IPS-NIHi7 (cell line): ENCODE results near the gene KCNN2.

Experiments used
- DNase-seq: peaks from one replicate; pipeline ENCODE4 v3.0.0; 2012; ENCODE audit warnings: mixed read lengths; ENCODE audit errors: extremely low spot score

KCNN2 gene

DNA sequence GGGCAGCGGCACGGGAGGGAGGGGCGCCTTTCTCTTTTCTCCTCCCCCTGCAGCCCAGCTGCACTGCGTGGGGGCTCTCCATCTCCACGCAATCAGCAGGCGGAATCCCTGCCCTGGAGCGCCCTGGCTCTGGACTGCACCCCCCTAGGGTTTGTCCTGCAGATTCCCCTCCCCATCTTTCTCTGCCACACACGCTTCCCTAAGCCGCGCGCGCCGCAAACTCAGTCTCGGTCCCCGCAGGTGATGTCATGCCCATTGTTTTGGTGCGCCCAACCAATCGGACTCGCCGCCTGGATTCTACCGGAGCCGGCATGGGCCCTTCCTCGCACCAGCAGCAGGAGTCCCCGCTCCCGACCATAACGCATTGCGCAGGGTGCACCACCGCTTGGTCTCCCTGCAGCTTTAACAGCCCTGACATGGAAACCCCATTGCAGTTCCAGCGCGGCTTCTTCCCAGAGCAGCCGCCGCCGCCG lies at the start of gene KCNN2:
KCNN2 (plus strand) TSS at position 347 of the 473 bp plus-strand sequence; CDS start at position 417, 70 bp downstream.
- DNase-seq, result peak; percentile 83

DNA sequence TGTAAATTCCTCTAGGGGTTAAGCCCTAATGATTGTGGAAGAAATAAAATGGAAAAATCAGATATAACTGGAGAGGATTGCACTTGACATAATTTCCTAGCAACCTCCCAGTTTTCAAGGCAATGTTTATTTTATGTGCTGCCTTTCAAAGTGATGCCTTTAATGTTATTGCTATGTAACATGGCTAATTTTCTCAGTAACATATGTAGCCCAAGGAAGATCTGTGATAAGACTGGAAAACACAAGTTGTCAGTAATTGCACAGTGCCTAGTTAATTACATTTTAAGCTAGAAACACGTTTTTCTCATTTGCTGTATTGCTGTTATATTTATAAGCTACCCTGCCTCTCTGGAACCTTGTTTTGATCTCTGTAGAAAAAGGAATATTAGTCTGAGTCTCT lies 49.2 kb upstream of the KCNN2 start:
- no peak for DNase-seq

DNA sequence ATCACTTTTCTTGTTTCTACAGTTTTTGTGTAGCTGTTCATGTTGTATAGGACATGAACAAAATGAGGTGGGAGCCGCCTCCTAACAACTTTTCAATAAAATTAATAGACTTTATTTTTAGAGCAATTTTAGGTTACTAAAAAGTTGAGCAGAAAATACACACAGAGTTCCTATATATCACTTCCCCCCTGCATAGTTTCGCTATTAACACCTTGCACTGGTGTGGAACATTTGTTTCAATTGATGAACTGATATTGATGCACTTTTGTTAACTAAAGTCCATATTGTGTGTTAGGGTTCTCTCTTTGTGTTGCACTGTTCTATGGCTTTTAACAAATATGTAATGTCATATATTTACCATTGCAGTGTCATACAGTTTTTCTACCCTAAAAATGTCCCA lies 47.8 kb upstream of the KCNN2 start:
- DNase-seq, result no peak

DNA sequence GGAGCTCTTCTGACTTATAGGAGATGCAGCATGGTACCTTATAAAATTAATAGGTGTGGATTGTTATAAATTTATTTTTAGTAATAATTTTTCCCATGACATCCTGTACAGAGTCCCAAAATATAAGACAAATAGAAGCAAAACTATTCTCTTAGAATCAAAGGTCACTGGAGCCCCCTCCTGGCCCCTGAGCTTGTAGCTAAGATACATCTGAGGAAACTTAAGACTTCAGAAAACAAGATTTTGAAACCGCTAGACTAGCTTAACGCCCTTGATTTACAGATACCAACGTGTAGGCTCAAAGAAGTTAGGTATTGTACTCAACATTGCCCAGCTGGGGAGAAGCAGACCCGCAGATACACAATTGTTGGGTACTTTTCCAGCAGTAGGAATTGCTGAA lies 45.7 kb upstream of the KCNN2 start:
- no peak for DNase-seq

DNA sequence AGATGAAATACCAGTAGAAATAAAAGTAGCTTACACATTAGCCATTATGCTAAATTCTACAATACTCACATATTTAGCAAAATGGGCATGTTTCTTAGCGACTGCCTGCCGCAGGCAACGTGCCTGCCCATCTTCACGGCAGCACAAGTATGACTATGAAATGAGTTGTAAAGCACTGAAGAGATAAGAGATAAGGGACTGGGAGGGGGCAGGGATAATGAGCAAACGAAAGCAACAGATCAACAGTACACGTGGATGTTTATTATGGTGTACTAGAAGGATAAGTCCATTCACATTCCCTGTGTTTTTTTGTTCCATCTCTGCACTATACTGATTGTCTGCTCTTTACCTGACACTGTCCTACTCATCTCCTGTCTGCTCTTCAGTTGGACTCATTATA lies 44.1 kb upstream of the KCNN2 start:
- DNase-seq, result no peak

DNA sequence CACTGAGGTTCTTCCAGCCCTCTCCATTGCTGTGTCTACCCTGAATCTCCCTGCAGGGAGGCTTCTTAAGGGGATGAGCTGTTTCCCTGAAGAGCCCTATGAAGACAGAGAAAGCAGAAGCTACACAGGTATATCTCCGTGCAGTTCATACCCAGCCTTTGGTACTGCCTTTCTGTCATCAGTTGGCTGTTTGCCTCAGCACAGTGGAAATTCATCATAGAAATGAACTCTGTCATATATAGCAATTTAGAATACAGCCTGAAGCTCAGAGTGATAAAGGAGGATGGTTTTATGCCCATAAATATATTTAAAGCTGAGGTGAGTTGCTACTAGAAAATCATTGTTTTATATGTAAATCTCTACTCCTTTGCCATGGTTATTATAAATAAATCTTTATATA lies 42.6 kb upstream of the KCNN2 start:
- no peak for DNase-seq

DNA sequence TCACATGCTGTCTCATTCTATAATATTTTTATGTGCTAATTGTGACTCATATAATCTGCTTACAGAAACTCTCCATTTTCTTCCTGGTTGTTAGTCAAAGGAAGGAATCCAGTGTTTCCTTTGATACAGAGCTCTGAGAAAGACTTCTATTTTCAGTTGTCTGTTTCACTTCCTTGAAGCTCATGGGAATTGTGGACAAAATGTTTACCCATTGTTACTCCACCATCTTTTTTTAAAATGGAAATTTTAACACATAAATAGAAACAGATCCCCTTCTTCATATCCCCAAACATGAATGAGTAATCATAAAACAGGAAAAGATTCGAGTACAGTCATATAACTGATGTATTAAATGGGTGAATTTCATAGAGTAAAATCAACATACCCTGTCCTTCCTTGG lies 42.0 kb upstream of the KCNN2 start:
- no peak for DNase-seq

DNA sequence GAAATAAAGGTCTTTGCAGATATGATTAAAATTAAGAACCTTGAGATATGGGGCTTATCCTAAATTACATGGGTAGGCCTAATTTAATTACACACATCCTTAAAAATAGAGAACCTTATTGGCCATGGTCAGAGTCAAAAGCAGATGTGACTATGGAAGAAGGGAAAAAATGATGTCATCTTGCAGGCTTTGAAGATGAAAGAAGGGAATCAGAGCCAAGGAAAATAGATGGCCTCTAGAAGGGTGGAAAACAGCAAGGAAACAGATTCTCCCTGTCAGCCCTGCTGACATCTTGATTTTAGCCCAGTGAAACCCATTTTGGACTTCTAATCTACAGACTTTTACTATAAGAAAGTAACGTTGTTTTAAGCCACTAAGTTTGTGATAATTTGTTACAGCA lies 37.6 kb upstream of the KCNN2 start:
- no peak for DNase-seq

DNA sequence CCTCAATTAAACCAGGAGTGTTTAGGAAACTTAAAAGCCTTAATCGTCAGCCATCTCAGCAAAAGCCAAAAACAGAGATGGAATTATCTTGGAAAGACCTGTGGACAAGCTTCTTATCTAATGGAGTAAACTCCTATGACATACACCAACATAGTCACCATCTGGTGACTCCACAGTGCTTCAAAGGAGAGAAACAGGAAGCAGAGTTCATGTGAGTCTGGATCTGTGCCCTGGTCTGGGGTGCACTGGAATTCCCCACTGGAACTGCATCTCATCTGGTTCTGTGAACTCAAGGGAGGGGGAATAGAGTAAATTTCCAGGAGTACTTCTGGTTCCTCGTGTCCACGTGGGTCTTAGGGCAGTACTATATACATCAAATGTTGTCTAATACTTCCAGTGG lies 36.3 kb upstream of the KCNN2 start:
- DNase-seq, result no peak

DNA sequence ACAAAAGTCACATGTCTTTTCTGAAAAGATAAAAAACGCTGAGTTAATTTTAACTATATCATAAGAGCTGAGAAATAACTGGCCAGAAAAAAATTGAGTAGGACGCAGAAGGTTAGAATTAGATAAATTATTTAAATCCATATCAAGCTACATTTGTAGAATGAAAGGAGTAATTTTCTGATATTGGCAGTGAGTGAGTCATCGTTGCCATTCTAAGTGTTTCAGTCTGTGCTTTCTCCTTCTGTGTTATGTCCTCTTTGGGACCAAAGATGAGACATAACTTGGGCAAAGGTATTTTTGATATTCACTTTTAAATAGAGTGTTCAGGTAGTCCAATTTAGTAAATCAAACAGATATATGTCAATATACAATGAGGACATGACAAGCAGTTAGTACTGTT lies 34.4 kb upstream of the KCNN2 start:
- DNase-seq, result no peak

DNA sequence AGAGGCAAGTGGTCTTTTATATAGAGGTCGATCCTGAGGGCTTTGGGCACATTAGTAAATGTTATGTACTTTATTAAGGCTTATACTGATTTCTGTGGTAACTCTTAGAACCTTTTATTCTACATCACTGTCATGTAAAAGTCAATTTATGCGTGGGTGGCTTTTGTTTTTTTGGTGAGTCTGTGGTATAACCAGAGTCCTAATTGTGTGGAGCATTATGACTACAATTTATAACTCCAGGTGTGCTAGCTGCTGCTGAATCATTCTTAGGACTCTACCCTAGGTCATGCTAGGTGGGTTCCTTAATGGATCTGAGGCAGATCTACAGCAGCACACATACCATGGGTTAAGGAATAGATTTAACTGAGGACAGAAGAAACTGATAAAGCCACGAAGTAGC lies 33.9 kb upstream of the KCNN2 start:
- DNase-seq, result no peak

DNA sequence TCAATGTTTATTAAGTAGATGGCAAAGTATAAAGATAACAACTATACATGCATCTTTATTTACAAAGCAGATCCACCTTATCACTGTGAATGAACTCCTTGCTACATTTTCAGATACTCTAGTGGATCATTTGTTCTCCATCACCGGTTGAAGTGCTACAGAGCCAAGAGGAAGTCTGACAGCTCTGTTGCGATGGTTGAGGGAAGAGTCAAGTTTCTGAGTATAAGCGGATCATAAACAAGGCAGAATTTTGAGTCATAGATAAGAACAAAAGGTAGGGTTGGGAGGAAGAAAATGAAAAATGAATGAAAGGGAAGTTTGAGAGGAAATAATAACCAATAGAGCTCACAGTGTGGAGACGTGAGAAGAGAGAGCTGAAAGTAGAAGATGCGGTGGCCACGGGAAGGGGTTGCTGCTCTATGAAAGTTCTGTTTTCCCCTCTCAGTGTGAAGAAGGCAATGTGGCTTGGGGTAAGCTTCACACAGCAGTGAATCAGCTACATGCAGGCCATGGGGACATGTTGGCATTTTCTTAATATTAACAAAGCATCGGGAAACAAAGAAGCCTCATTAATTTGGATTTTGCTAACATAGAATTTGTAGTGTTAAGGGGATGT lies 30.8 kb upstream of the KCNN2 start:
- no peak for DNase-seq

DNA sequence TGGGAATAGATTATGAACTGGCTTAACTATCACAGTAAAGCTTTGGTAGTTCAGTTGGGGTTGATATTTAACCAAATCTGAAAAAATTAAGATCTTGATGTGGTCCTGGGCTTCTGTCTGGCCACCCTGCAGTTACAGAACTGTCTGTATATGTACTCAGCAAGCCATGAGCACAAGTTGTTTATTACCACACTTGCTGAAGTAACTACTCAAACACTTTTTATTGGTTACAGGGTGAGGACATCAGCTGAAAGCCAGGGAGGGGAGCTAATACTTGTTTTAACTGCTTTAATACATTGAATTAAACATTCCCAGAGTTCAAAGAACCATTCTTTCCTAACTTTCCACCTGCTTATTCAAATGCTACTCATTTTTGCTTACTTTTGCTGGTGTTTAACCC lies 29.4 kb upstream of the KCNN2 start:
- no peak for DNase-seq

DNA sequence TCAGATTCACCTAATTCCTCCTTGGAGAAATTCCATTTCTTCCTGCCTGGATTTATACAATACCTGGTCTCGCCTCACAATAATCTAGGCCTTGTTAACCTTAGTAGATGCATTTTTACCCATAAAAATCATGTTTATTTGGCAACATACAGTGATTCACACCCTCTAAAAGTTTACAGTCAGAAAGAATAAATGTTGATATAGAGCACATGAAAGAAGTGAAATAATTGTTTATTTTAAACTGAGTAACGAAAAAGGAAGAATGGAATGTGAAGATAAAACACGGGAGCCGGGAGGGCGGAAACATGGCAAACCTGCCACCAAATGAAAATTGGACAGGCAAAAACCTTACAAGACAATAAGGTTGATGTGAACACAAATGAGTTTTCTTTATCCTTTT lies 28.9 kb upstream of the KCNN2 start:
- DNase-seq, result no peak

DNA sequence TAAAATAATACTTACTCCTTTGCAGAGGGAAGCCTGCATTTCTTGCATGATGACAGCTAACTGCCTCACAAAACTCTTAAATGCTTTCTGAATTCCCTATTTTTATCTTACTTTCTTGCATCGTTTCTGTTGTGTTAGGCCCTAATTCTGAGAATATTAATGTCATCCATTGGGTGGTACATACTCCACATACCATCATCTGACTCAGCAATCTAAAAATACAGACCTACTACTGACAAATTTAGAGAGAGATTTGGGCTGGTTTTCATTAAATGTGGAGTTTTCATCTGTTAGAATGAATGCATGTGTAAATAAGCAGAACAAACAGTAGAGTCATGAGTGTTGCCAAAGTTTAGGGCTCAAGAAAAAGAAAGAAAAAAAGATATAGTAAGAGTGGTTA lies 26.5 kb upstream of the KCNN2 start:
- DNase-seq, result no peak

DNA sequence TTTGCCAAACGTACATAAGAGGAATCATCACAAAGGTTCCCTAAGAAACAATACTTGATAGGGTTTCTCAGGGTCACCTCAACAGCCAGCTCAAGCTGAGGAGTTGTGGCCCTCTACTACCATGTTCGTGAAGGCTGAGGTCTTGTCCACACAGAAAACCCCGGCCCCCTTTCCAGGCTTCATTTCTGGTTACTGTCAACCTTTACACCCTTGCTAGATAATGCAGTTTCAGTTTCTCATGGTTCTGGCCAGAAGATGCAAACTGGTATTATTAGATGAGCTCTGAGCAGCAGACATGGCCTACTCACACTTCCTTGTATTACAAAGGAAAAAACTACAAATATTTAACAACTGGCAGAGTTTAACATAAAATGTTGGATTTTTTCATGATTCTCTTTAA lies 22.8 kb upstream of the KCNN2 start:
- DNase-seq, result no peak

DNA sequence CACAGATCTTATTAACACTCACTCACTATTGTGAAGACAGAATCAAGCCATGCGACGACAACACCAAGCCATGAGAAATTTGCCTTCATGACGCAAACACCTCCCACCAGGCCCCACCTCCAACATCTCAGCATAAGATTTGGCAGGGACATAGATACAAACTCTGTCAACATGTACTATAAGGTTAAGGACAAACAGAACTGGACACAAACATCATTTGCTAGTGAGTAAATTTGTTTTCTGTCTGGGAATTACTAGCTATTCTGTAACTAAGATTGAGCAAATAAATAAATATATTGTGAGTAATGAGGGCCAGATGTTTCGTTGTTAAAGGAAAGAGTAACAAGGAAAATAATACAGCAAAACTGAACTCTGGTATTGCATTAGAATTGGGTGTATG lies 15.7 kb upstream of the KCNN2 start:
- DNase-seq, result no peak

DNA sequence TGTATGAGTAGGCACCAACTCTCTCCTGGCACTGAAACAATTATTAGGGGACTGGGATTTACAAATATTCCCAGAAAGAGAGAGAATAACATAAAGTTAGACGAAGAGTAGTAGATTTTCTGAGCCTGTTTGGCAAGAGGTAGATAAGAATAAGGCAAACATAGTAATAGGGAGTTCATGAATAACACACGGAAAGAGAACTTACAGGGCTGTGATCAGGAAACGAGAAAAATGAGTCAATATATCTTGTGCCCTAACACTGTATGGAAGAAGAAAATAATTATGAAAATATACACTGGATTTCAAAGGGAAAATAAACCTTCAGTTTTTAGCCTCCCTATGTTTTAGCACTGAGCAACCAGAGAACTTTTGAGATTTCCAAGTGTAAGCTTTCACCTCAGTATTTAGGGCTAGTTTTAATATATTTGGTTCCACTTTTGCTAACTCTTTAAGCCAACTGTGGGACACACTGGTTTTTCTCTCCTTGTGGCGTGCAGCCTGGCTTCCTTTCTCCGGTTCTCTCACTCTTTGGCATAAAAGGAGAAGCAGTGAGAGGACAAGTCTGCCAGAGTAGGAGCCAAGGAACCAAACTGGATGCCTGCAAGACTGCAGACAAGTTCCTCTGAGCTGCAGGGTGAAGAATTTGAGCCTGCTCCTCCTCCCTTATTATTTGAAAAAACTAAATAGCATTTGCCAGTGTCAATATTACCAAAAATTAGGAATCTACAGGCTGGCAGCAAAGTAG lies 6.6 kb upstream of the KCNN2 start:
- no peak for DNase-seq

DNA sequence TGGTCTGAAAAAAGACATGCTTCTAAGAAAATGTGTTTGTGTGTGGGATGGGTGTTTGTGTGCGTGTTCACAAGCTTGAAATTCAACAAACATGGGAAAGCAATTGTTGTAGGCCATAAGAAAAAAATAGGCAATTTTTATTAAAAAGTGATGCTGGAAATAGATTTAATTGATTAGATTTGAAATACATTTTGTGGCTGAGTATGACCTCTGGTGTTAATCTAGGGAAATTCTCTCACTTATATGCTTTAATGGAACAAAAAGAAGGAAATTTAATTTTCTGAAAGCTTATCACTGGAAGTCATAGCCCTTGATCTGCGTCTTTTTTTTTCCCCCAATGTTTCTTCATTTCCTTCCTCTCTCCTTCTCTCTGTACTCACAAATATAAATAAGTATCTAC lies 3.5 kb upstream of the KCNN2 start:
- DNase-seq, result no peak

DNA sequence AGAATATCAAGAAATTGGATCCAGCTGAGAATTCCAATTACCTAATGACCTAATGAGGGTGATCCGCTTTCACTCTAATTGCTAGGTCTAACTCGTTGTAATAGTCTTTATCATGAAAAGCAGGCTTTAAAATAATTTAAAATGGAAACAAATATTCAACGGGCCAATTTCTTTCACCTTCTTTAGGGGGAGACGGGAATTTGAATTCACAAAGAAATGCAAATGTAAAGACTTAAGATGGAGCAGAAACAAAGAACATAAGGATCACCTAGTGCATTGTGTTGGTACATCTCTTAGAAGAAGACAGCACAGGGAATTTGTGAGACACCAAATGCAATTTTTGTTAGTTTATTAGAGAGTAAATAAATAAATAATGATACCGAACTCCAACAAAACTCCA lies 1.5 kb upstream of the KCNN2 start:
- DNase-seq, result no peak

DNA sequence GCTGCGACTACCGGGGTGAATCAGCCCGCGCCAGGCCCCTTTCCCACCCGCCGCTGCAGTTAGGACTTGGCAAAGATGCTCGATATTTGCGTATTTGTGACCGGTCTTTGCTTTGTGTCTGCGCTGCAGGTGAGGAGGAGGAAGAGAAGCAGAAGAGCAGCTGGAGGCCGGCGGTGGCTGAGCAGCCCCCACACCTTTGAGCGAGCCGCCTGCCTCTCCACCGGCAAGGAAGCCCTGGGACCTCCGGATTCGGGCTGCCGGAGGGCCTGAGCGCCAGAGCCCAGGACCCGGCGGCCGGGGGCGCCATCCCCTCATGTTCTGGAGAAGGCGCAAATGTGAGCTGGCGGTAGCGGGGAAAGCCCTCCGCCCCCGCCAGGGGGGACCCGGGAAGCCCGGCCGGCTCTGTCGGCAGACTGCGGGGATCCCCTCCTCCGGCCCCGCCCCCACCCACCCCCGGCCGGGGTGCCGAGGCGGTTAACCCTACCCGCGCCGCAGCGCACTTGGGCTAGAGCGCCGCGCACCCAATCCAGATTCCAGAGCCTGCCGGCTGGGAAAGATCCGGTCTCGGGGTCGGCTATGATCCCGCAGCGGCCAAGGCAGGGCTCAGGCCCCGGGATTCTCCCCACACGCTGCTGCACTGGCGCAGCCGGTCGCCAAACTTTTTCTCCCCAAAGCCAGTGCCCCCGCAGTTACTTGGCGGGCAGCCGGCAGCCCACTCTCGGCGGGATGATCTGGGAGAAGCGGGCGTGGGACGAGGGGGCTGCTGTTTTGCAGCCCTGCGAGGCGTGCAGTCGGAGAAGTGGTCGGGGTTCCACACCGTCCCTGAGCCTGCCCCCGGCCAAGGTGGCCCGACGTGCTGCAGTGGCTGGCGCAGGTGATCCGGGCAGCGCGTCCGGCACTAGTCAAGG lies 800 bp upstream of the KCNN2 start:
- DNase-seq, result peak; percentile 87

DNA sequence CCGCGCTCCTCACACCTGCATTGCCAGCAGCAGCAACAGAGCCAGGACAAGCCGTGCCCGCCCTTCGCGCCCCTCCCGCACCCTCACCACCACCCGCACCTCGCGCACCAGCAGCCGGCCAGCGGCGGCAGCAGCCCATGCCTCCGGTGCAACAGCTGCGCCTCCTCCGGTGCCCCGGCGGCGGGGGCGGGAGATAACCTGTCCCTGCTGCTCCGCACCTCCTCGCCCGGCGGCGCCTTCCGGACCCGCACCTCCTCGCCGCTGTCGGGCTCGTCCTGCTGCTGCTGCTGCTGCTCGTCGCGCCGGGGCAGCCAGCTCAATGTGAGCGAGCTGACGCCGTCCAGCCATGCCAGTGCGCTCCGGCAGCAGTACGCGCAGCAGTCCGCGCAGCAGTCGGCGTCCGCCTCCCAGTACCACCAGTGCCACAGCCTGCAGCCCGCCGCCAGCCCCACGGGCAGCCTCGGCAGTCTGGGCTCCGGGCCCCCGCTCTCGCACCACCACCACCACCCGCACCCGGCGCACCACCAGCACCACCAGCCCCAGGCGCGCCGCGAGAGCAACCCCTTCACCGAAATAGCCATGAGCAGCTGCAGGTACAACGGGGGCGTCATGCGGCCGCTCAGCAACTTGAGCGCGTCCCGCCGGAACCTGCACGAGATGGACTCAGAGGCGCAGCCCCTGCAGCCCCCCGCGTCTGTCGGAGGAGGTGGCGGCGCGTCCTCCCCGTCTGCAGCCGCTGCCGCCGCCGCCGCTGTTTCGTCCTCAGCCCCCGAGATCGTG lies 517 bp downstream of the KCNN2 start:
- DNase-seq, result peak; percentile 48
